ENCODE measurements around the gene SERPINB5. TPM values are rescaled to one million over a fixed set of nuclear protein-coding genes. Genes with fewer than 3 reads are reported as not detected.
A peak's percentile ranks its signal among the peaks of the same experiment; 100 is the strongest.

The SERPINB5 gene
- total and polyA plus RNA-seq, 2 experiments from 2014 or later: 0.23 to 0.76 TPM

DNA sequence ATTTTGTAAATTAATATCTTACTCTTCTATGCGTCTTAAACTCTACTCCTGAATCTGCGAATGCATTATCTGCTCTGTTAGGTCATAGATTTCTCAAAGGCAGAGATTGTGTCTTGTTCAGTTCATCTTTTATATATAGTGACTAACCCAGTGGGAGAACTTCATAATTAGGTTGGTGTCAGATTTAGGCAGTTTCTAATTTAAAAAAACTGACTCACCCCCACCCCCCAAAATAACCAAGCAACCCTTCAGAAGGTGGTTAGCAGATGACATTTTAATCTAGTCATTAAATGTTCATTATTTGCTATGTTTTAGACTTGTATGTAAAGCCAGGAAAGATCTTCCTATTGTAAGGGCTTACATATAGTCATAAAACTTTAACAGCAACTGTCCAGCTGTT is 75.8 kb downstream of the SERPINB5 start:
- WGBS (ENCODE audit: low lambda C conversion rate, missing lambda C conversion rate): 91% methylated on average over 2 of the region's 2 CpGs
- H3K4me2 ChIP-seq: no peak overlapping the region

DNA sequence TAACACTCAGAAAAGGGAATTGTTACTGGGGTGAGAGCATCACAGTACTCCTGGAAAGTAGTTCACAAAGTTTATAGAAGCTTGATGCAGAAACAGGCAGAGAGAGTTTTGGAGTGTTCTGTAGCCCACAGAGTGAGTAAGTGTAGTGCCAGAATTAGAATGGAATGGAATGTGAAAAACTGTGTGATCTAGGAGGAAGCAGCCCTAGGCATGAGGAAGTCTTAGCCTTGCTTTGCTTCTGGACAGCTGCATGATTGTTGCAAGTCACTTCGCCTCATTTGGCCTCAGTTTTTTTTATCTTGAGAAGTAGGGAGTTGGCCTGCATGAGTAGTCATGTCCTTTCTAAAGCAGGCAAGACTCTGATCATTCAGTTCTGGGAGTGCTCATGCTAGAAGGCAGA is 76.3 kb downstream of the SERPINB5 start:
- 63% methylated on average over 1 of the region's 1 CpG for WGBS (ENCODE audit: low lambda C conversion rate, missing lambda C conversion rate)
- H3K27me3 ChIP-seq: no peaks in the 10 kb centered on the region
- no peak overlapping the region for H2AFZ ChIP-seq
- no peak overlapping the region for H3K4me2 ChIP-seq
- TF ChIP-seq EZH2phosphoT487 (IDR thresholded peaks at IDR 0.05; ENCODE audit: low read depth, severe bottlenecking, unreplicated experiment) (no peak), EZH2 (IDR thresholded peaks at IDR 0.05; ENCODE audit: borderline replicate concordance) (no peak)
- TF ChIP-seq, protein P1, sequence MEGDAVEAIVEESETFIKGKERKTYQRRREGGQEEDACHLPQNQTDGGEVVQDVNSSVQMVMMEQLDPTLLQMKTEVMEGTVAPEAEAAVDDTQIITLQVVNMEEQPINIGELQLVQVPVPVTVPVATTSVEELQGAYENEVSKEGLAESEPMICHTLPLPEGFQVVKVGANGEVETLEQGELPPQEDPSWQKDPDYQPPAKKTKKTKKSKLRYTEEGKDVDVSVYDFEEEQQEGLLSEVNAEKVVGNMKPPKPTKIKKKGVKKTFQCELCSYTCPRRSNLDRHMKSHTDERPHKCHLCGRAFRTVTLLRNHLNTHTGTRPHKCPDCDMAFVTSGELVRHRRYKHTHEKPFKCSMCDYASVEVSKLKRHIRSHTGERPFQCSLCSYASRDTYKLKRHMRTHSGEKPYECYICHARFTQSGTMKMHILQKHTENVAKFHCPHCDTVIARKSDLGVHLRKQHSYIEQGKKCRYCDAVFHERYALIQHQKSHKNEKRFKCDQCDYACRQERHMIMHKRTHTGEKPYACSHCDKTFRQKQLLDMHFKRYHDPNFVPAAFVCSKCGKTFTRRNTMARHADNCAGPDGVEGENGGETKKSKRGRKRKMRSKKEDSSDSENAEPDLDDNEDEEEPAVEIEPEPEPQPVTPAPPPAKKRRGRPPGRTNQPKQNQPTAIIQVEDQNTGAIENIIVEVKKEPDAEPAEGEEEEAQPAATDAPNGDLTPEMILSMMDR (IDR thresholded peaks at IDR 0.05; ENCODE audit: poor library complexity): no peak
- H3K4me3 ChIP-seq: no peak overlapping the region
- DNase-seq (ENCODE audit: low spot score): peak; percentile 31
- H3K9me2 ChIP-seq (replicated peaks; ENCODE audit: insufficient read depth): no peaks in the 10 kb centered on the region
- no peaks in the 10 kb centered on the region for H3K9me3 ChIP-seq (ENCODE audit: low read depth)
- H4K20me1 ChIP-seq (ENCODE audit: insufficient read depth, poor library complexity, severe bottlenecking): no peaks in the 10 kb centered on the region
- H3K4me1 ChIP-seq (ENCODE audit: insufficient read depth): no peaks in the 10 kb centered on the region
- no peaks in the 10 kb centered on the region for H3K36me3 ChIP-seq (replicated peaks; ENCODE audit: insufficient read depth, low read depth)
- no peak overlapping the region for H3K27ac ChIP-seq
- H3K79me2 ChIP-seq: no peaks in the 10 kb centered on the region

More for the DNA sequence above, 75.8 kb downstream of the SERPINB5 start:
- no peak overlapping the region for H3K27ac ChIP-seq
- no peak overlapping the region for H2AFZ ChIP-seq
- H3K27me3 ChIP-seq: no peaks in the 10 kb centered on the region
- H3K9me2 ChIP-seq (replicated peaks; ENCODE audit: insufficient read depth): no peaks in the 10 kb centered on the region
- no peaks in the 10 kb centered on the region for H3K9me3 ChIP-seq (ENCODE audit: low read depth)
- no peaks in the 10 kb centered on the region for H3K4me1 ChIP-seq (ENCODE audit: insufficient read depth)
- no peaks in the 10 kb centered on the region for H3K36me3 ChIP-seq (replicated peaks; ENCODE audit: insufficient read depth, low read depth)
- H4K20me1 ChIP-seq (ENCODE audit: insufficient read depth, poor library complexity, severe bottlenecking): no peaks in the 10 kb centered on the region
- no peak for DNase-seq (ENCODE audit: low spot score)
- no peaks in the 10 kb centered on the region for H3K79me2 ChIP-seq
- no peak for TF ChIP-seq EZH2 (IDR thresholded peaks at IDR 0.05; ENCODE audit: borderline replicate concordance)
- no peak for TF ChIP-seq EZH2phosphoT487 (IDR thresholded peaks at IDR 0.05; ENCODE audit: low read depth, severe bottlenecking, unreplicated experiment)
- TF ChIP-seq, protein P1 (IDR thresholded peaks at IDR 0.05; ENCODE audit: poor library complexity): no peak
- H3K4me3 ChIP-seq: no peak overlapping the region

Other genes with a start within 250 kb of the SERPINB5 start
- 9.1 and 11.4 TPM in 2 replicates for gene BCL2, start 157.2 kb upstream of the SERPINB5 start, total RNA-seq
- gene BCL2, start 157.2 kb upstream of the SERPINB5 start, polyA plus RNA-seq: 0.80 and 1.0 TPM in 2 replicates
- 26.5 and 33.6 TPM in 2 replicates for gene KDSR, start 109.8 kb upstream of the SERPINB5 start, total RNA-seq
- gene KDSR, start 109.8 kb upstream of the SERPINB5 start, polyA plus RNA-seq: 50.7 and 55.1 TPM in 2 replicates
- gene VPS4B, start 54.5 kb upstream of the SERPINB5 start, total RNA-seq: 49.2 and 60.6 TPM in 2 replicates
- gene VPS4B, start 54.5 kb upstream of the SERPINB5 start, polyA plus RNA-seq: 30.3 and 35.0 TPM in 2 replicates
- gene SERPINB12, start 65.4 kb downstream of the SERPINB5 start, total RNA-seq: not detected in 2 replicates
- gene SERPINB12, start 65.4 kb downstream of the SERPINB5 start, polyA plus RNA-seq: not detected in 2 replicates
- not detected in 2 replicates for gene SERPINB13, start 110.4 kb downstream of the SERPINB5 start, total RNA-seq
- 0.28 TPM in 1 of 2 replicates, not detected in the other for gene SERPINB13, start 110.4 kb downstream of the SERPINB5 start, polyA plus RNA-seq
- not detected in 2 replicates for gene SERPINB4, start 167.3 kb downstream of the SERPINB5 start, total RNA-seq
- not detected in 2 replicates for gene SERPINB4, start 167.3 kb downstream of the SERPINB5 start, polyA plus RNA-seq
- 0.17 TPM in 1 of 2 replicates, not detected in the other for gene SERPINB3, start 184.9 kb downstream of the SERPINB5 start, total RNA-seq
- not detected in 2 replicates for gene SERPINB3, start 184.9 kb downstream of the SERPINB5 start, polyA plus RNA-seq
- gene SERPINB11, start 226.0 kb downstream of the SERPINB5 start, total RNA-seq: not detected in 2 replicates
- not detected in 2 replicates for gene SERPINB11, start 226.0 kb downstream of the SERPINB5 start, polyA plus RNA-seq